OCI-LY3 (cell line): ENCODE data around the gene ZC3H12D.

ENCODE experiments used
- H2AFZ ChIP-seq: fragments of 200-600, 300-600 bp; shearing (Covaris generic); 2 replicates; pipeline ENCODE4 v1.6.0; 2014; ENCODE audit warnings: antibody characterized with exemption, low read depth, low read length
- H3K27ac ChIP-seq: fragments of 200-600, 300-600 bp; sonication (generic); 2 replicates; pipeline ENCODE4 v1.5.1; 2014; ENCODE audit warnings: mild to moderate bottlenecking, low read length, moderate library complexity, mixed read lengths
- H3K27me3 ChIP-seq: fragments of 200-600, 300-600 bp; sonication (generic); 2 replicates; pipeline ENCODE4 v1.6.1; 2014; ENCODE audit warnings: low read depth, low read length, mixed read lengths
- H3K36me3 ChIP-seq: fragments of 200-600, 300-600 bp; sonication (generic); replicated peaks from 2 replicates; pipeline ENCODE3; 2014; ENCODE audit warnings: low read depth, low read length, mixed read lengths
- H3K4me1 ChIP-seq: fragments of 300-600, 200-600 bp; sonication (generic); 2 replicates; pipeline ENCODE4 v1.6.1; 2014; ENCODE audit warnings: low read length, mixed read lengths
- H3K4me2 ChIP-seq: fragments of 200-600, 300-600 bp; sonication (generic); 2 replicates; pipeline ENCODE4 v1.6.1; 2014; ENCODE audit warnings: low read length, mixed read lengths
- H3K4me3 ChIP-seq: fragments of 300-600, 200-600 bp; sonication (generic); 2 replicates; pipeline ENCODE4 v1.5.1; 2014; ENCODE audit warnings: antibody characterized with exemption, mild to moderate bottlenecking, low read length, moderate library complexity
- H3K79me2 ChIP-seq: fragments of 300-600, 200-600 bp; shearing (Covaris generic); 2 replicates; pipeline ENCODE4 v1.6.1; 2014; ENCODE audit warnings: mild to moderate bottlenecking, low read length, mixed read lengths
- H3K9ac ChIP-seq: fragments of 300-600, 200-600 bp; shearing (Covaris generic); 2 replicates; pipeline ENCODE4 v1.6.0; 2014; ENCODE audit warnings: mild to moderate bottlenecking, low read length, moderate library complexity
- H3K9me3 ChIP-seq: fragments of 200-600, 300-600 bp; shearing (Covaris generic); 2 replicates; pipeline ENCODE4 v1.6.1; 2014; ENCODE audit warnings: low read length, mixed read lengths; ENCODE audit not compliant: insufficient read depth
- H4K20me1 ChIP-seq: fragments of 200-600, 300-600 bp; sonication (generic); 2 replicates; pipeline ENCODE4 v1.6.1; 2016; ENCODE audit warnings: low read length, mixed read lengths; ENCODE audit not compliant: insufficient read depth
- CTCF ChIP-seq: fragments of 200-600, 300-600 bp; sonication (generic); IDR thresholded peaks from 2 replicates; pipeline ENCODE4 v1.5.1; 2014; ENCODE audit warnings: antibody characterized with exemption, low read length, low read depth
- EZH2phosphoT487 ChIP-seq: fragments of 200-600 bp; shearing (Covaris generic); IDR thresholded peaks from 2 replicates; pipeline ENCODE4 v1.6.1; 2018; ENCODE audit warnings: antibody characterized with exemption, mixed run types, low read depth

The ZC3H12D gene

GRCh38 chr6:149501768-149502167 is 17.0 kb upstream of the ZC3H12D start:
- peaks cover 9% of the 10 kb centered on the region for H3K36me3 ChIP-seq
- H3K4me1 ChIP-seq, result peaks cover 43% of the 10 kb centered on the region

GRCh38 chr6:149501201-149501600 is 16.4 kb upstream of the ZC3H12D start:
- Histone ChIP-seq H2AFZ (no peak overlapping the region), H3K4me2 (no peak overlapping the region), H3K27me3 (no peaks in the 10 kb centered on the region), H3K79me2 (peaks cover 3% of the 10 kb centered on the region), H3K4me1 (peaks cover 43% of the 10 kb centered on the region), H3K36me3 (peaks cover 9% of the 10 kb centered on the region), H3K9me3 (no peaks in the 10 kb centered on the region), H3K9ac (no peak overlapping the region), H4K20me1 (no peaks in the 10 kb centered on the region), H3K27ac (no peak overlapping the region), H3K4me3 (no peak overlapping the region)
- TF ChIP-seq CTCF (no peak), EZH2phosphoT487 (no peak)

More at GRCh38 chr6:149501768-149502167, 17.0 kb upstream of the ZC3H12D start:
- no peaks in the 10 kb centered on the region for H4K20me1 ChIP-seq
- H3K79me2 ChIP-seq, result peaks cover 3% of the 10 kb centered on the region
- no peak overlapping the region for H3K4me3 ChIP-seq
- TF ChIP-seq CTCF (no peak), EZH2phosphoT487 (no peak)
- H3K4me2 ChIP-seq, result no peak overlapping the region
- no peaks in the 10 kb centered on the region for H3K9me3 ChIP-seq
- H3K9ac ChIP-seq, result no peak overlapping the region
- H3K27ac ChIP-seq, result no peak overlapping the region
- no peaks in the 10 kb centered on the region for H3K27me3 ChIP-seq
- no peak overlapping the region for H2AFZ ChIP-seq

- TF ChIP-seq CTCF (no peak), EZH2phosphoT487 (no peak)
These were observed 15.3 kb upstream of the ZC3H12D start for GRCh38 chr6:149500096-149500495.

GRCh38 chr6:149499066-149499465 is 14.3 kb upstream of the ZC3H12D start:
- Histone ChIP-seq H3K9me3 (no peaks in the 10 kb centered on the region), H3K27me3 (no peaks in the 10 kb centered on the region), H3K27ac (no peak overlapping the region), H2AFZ (no peak overlapping the region), H3K36me3 (peaks cover 6% of the 10 kb centered on the region), H3K79me2 (peaks cover 3% of the 10 kb centered on the region), H3K4me2 (no peak overlapping the region), H3K4me3 (no peak overlapping the region), H4K20me1 (no peaks in the 10 kb centered on the region), H3K4me1 (peaks cover 56% of the 10 kb centered on the region), H3K9ac (no peak overlapping the region)
- TF ChIP-seq CTCF, result no peak
- no peak for TF ChIP-seq EZH2phosphoT487

More at GRCh38 chr6:149500096-149500495, 15.3 kb upstream of the ZC3H12D start:
- Histone ChIP-seq H3K79me2 (peaks cover 3% of the 10 kb centered on the region), H3K4me2 (no peak overlapping the region), H3K27me3 (no peaks in the 10 kb centered on the region), H3K9me3 (no peaks in the 10 kb centered on the region), H3K36me3 (peaks cover 9% of the 10 kb centered on the region), H3K27ac (no peak overlapping the region), H2AFZ (no peak overlapping the region), H3K4me1 (peaks cover 46% of the 10 kb centered on the region), H3K4me3 (no peak overlapping the region), H4K20me1 (no peaks in the 10 kb centered on the region), H3K9ac (no peak overlapping the region)
